ENCODE measurements around the gene WIPI1.

DNA sequence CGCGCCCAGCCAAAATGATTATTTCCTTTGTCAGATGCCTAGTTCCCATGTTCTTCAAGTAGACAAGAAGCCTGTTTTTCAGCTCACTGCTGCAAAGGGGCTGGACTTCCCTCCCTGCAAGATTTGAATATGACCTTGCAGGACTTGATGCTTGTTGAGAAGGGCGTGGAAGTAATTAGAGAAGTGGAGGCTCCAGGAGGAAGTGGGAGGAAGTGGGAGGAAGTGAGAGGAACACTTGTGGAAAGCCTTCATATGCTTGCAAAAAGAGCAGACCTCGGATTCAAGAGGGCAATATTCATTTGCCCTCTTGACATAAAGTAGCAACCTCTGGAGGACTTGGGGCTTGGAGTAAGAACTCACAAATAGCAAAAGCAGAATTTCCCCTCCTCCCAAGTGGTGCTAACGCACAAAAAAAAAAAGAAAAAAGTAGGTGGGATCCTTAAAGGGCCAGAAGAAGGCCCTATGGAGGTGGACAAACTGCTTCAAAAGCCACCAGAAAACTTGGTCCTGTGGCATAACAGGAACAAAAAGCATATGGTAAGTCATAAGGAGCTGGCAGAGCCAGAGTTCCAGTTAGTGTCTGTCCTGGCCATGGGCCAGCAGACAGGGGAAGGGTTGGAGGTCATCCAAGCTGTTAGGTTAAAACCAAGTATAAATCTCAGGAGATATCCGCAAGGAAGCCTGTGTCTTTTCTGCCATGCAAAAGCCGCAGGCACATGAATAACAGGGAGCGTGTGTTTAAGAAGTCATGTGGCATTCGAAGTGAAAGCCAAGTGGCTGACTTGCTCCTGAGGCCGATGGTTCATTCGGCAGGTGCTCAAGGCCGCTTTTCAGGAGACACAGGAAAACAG lies 34.3 kb upstream of the WIPI1 start:
- TF ChIP-seq POLR2A (IDR thresholded peaks at IDR 0.05), result no peak
- TF ChIP-seq, protein P1, sequence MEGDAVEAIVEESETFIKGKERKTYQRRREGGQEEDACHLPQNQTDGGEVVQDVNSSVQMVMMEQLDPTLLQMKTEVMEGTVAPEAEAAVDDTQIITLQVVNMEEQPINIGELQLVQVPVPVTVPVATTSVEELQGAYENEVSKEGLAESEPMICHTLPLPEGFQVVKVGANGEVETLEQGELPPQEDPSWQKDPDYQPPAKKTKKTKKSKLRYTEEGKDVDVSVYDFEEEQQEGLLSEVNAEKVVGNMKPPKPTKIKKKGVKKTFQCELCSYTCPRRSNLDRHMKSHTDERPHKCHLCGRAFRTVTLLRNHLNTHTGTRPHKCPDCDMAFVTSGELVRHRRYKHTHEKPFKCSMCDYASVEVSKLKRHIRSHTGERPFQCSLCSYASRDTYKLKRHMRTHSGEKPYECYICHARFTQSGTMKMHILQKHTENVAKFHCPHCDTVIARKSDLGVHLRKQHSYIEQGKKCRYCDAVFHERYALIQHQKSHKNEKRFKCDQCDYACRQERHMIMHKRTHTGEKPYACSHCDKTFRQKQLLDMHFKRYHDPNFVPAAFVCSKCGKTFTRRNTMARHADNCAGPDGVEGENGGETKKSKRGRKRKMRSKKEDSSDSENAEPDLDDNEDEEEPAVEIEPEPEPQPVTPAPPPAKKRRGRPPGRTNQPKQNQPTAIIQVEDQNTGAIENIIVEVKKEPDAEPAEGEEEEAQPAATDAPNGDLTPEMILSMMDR (IDR thresholded peaks at IDR 0.05), result no peak

Data from suprapubic skin (tissue), 3 donors.